Hepatic stellate cell (primary cell): ENCODE results near the gene DLG1.
"Not testable (repeated sequence)": the region's sequence is repeated elsewhere in the genome, so short reads cannot be mapped to it uniquely, and the experiment has no call there.

Source experiments
- DNase-seq: peaks from one replicate; pipeline ENCODE4 v3.0.0; 2011; ENCODE audit warnings: low spot score

The DLG1 gene

GRCh38 chr3:197242784-197243432, 55.5 kb downstream of the DLG1 start:
- DNase-seq, result no peak

- no peak for DNase-seq
Observed at GRCh38 chr3:197241173-197241572, 57.2 kb downstream of the DLG1 start.

DNA sequence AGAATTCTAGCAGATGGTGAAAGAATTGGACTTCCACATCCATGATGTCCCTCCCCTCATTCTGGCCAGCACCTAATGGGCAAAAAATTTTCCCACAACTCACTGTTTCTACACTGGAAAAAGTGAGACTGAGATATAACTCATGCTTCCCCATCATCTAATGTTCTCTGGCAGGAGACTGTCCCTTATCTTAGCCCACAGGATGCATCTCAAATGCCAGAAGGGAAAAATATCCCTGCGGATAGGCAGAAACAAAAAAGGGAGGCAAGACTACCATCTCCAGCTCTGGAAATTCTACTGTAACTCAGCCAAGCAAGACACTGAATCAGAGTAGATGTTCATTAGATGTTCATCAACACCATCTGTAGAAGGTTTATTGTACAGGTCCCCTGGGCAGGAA, 58.6 kb downstream of the DLG1 start:
- no peak for DNase-seq

- DNase-seq, result no peak
Observed at GRCh38 chr3:197238842-197239241, 59.6 kb downstream of the DLG1 start.

GRCh38 chr3:197237897-197238296, 60.5 kb downstream of the DLG1 start:
- no peak for DNase-seq

DNA sequence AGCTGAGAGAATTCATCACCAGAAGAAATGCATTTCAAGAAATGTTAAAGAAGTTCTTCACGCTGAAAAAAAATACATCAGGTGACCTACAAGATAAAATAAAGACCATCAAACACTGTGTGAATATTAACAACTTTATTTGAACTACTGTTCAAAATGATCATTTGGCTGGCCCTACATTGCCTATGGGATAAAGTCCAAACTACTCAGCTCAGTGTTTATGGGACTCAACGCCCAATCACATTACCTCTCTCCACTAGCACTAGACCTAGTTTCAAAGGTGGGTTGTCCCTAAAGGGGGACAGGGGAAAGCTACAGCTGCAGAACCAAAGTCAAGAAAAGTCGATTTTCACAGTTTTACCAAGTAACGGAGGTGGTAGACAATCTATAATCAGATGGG, 62.0 kb downstream of the DLG1 start:
- no peak for DNase-seq

- DNase-seq, result no peak
Observed at GRCh38 chr3:197234947-197235914, 63.2 kb downstream of the DLG1 start.

DNA sequence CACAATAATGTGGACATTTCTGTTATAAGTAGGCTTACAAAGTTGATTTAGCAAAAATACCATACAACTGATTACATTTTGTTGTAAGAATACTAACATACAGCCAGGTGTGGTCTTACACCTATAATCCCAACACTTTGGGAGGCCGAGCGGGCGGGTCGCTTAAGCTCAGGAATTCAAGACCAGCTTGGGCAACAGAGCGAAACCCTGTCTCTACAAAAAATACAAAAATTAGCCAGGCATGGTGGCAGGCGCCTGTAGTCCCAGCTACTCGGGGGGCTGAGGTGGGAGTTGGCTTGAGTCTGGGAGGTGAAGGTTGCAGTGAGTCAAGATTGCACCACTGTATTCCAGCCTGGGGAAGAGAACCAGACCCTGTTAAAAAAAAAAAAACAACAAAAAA, 67.1 kb downstream of the DLG1 start:
- no peak for DNase-seq

GRCh38 chr3:197229836-197230235, 68.6 kb downstream of the DLG1 start:
- DNase-seq, result no peak

GRCh38 chr3:197229178-197229577, 69.2 kb downstream of the DLG1 start:
- no peak for DNase-seq

GRCh38 chr3:197227780-197228574, 70.4 kb downstream of the DLG1 start:
- no peak for DNase-seq

DNA sequence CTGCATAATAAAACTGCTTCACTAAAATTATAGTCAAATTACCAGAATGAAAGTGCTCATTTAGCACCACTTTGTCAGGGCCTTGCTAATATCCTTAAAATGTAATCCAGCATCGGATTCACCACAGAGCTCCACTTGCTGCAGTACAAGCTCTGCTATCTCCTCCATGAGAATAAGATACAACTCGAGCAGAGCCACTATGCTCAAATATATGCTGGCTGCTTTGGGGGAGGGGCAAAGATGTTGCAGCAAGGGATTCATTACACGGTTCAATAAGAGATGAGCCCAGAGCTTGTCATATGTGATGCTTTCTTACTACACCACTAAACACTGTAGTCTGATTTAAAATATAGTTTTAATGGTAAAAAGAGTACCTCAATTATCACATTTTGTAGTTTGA, 72.2 kb downstream of the DLG1 start:
- DNase-seq, result no peak

DNA sequence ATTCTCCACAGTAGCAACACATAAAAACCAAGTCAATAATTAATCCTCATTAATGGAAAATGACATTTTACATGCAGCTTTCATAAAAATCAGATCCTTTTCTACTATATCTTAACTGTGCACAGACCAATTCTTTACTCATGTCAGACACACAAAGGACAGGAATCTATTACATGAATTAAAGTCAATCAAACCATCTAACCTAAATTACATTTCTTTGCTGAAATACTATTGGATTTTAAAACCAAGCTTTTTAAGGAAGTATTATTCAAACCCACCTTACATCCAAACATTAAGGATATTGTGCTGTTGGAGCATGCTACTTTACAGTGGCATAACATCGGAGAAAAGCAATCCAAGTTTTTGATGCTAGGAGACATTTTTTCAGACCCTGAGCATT, 72.8 kb downstream of the DLG1 start:
- no peak for DNase-seq

DNA sequence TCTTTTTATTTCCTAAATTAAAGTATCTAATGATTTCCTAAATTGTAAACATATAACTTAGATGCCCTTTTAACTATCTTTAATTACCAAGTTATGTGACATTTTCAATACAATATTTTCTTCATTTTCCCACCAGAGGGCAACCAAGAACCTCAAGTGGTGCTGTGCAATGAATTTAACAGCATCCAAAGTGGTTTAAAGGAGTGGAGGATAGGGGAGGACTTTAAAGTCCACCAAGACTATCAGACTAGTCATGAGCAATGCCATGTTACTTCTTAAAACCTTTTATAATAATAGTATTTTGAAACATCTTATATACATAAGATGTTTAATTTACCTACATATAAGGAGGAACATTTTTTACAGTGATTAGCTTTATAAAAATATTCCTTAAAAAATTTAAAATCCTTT, 74.4 kb downstream of the DLG1 start:
- peak; percentile 42 for DNase-seq

DNA sequence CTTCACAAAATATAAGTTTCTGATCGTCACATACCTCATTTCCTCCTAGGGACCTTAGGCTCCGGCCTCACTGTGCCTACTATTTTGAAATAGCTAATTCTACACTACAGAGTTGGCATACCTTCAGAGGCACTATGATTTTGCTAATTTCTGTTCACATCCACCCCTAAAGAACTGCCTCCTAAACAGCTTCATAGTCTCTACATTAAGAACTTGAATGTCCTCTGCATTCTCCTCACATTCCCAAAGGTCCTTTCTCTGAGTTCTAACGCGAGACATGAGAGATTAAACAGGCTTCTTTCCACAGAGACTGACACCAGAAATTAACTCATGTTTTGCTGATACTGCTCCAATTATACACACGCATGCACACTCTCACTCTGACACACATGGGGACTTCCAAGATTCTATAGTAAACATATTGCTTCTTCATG, 75.5 kb downstream of the DLG1 start:
- DNase-seq, result no peak

DNA sequence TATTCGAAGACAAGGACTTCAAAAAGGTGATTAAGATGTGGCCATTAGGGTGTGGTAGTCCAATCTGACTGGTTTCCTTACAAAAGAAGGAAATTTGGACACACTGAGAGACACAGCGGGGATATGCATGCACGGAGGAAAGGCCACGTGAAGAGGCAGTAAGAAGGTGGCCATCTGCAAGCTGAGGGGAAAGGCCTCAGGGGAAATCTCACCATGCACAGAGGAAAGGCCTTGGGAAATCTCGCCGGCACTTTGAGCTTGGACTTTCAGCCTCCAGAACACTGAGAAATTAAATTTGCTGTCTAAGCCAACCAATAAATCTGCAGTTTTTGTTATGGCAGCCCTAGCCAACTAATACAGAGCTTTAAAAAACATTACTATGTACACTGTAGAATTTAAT, 78.8 kb downstream of the DLG1 start:
- DNase-seq, result no peak

DNA sequence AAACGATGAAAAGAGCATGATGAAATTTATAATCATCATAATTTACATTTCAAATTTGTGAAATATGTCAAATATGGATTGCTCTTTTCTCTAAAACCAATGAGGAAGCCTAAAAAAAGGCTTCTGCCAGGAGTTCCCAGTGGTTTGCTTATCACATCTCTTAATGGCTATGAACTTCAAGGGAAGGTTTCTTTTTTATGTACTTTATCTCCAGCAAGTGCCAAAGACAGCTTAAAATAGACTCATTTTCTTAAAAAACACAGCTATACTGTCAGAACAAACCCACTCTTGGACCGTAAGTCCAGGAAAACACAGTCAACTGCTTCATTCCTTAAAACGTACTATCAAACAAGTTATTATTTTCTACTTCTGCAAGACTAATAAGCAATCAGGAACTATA, 80.2 kb downstream of the DLG1 start:
- DNase-seq, result no peak

GRCh38 chr3:197216914-197217313, 81.5 kb downstream of the DLG1 start:
- no peak for DNase-seq

DNA sequence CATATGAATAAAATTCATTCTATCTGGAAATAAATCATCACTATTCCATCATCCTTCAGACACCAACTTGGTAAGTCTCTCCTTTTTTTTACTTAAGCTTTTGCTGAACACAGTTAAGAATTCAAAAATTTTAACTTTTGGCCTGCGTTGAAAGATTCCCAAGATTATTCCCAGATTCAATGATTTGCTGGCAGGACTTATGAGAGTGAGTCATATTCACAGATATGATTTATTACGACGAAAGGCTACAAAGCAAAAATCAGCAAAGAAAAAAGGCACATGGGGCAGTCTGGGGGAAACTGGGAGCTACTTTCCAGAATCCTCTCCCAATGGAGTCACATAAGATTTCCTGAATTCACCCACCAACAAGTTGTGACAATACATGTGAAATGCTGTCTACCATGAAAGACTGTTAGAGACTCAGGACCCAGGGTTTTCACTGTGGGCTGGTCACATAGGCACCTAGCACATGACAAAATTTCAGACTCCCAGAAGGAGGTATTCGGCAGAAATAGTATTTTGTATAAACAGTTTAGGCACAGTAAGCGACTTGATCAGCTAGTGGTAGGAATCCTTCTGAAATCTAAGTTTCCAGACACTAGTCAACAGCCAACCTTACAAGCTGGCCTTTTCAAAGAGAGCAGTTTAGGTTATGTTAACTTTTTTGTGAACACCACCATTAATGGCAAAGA, 82.1 kb downstream of the DLG1 start:
- DNase-seq, result peak; percentile 40

DNA sequence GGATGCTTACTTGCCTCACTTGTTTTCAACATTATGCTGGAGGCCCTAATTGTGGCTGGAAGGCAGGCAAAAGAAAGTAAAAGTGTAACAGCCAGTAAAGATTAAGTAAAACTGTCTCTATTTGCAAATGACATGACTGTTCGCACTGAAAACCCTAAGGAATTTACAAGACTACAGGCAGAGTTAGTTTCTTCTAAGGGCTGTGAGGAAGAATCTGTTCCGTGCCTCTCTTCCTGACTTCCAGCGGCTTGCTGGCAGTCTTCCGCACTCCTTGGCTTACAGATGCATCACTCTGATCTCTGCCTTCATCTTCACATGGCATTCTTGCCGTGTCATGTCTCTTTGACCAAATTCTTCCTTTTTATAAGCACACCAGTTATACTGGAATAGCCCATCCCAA, 86.1 kb downstream of the DLG1 start:
- no peak for DNase-seq

DNA sequence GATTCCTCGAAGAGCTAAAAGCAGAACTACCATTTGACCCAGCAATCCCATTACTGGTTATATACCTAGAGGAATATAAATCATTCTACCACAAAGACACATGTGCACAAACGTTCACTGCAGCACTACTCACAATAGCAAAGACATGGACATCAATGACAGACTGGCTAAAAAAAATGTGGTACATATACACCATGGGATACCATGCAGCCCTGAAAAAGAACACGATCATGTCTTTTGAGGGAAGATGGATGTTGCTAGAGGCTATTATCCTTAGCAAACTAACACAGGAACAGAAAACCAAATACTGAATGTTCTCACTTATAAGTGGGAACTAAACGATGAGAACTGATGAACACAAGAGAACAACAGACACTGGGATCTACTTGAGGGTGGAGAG, 86.7 kb downstream of the DLG1 start:
- DNase-seq, result not testable (repeated sequence)
